OCI-LY3 (cell line): ENCODE measurements around the gene SYPL1.
"Not testable (repeated sequence)": the region's sequence is repeated elsewhere in the genome, so short reads cannot be mapped to it uniquely, and the experiment has no call there.

Experiments
- EZH2phosphoT487 ChIP-seq: fragments of 200-600 bp; shearing (Covaris generic); IDR thresholded peaks from 2 replicates; pipeline ENCODE4 v1.6.1; 2018; ENCODE audit warnings: antibody characterized with exemption, mixed run types, low read depth
- TF ChIP-seq, protein P1 (sequence below): fragments of 200-600, 300-600 bp; sonication (generic); IDR thresholded peaks from 2 replicates; pipeline ENCODE4 v1.5.1; 2014; ENCODE audit warnings: antibody characterized with exemption, low read length, low read depth

DNA sequence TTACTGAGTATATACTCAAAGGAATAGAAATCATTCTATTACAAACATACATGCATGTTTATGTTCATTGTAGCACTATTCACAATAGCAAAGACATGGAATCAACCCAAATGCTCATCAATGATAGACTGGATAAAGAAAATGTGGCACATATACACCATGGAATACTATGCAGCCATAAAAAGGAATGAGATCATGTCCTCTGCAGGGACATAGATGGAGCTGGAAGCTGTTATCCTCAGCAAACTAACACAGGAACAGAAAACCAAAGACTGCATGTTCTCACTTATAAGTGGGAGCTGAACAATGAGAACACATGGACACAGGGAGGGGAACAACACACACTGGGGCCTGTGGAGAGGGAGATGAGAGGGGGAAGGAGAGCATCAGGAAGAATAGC, 26.1 kb upstream of the SYPL1 start:
- TF ChIP-seq, protein P1, sequence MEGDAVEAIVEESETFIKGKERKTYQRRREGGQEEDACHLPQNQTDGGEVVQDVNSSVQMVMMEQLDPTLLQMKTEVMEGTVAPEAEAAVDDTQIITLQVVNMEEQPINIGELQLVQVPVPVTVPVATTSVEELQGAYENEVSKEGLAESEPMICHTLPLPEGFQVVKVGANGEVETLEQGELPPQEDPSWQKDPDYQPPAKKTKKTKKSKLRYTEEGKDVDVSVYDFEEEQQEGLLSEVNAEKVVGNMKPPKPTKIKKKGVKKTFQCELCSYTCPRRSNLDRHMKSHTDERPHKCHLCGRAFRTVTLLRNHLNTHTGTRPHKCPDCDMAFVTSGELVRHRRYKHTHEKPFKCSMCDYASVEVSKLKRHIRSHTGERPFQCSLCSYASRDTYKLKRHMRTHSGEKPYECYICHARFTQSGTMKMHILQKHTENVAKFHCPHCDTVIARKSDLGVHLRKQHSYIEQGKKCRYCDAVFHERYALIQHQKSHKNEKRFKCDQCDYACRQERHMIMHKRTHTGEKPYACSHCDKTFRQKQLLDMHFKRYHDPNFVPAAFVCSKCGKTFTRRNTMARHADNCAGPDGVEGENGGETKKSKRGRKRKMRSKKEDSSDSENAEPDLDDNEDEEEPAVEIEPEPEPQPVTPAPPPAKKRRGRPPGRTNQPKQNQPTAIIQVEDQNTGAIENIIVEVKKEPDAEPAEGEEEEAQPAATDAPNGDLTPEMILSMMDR = not testable (repeated sequence)
- TF ChIP-seq EZH2phosphoT487 = not testable (repeated sequence)
